NCI-H2171 treated with DMSO at 0.1 percent for 48 hours (cell line): Measurements from ENCODE around the gene NXPE1.

Experiments
- DNase-seq: peaks from one replicate; lab custom pipeline; 2025; lab: John Stamatoyannopoulos, UW

The NXPE1 gene

GRCh38 chr11:114562166-114562916 is 2.7 kb upstream of the NXPE1 start:
- DNase-seq = no peak

- DNase-seq = no peak
Observed at GRCh38 chr11:114556135-114556534, 3.5 kb downstream of the NXPE1 start.

- no peak for DNase-seq
Observed at GRCh38 chr11:114553642-114554041, 6.0 kb downstream of the NXPE1 start.

GRCh38 chr11:114551060-114551459 is 8.6 kb downstream of the NXPE1 start:
- DNase-seq = no peak

DNA sequence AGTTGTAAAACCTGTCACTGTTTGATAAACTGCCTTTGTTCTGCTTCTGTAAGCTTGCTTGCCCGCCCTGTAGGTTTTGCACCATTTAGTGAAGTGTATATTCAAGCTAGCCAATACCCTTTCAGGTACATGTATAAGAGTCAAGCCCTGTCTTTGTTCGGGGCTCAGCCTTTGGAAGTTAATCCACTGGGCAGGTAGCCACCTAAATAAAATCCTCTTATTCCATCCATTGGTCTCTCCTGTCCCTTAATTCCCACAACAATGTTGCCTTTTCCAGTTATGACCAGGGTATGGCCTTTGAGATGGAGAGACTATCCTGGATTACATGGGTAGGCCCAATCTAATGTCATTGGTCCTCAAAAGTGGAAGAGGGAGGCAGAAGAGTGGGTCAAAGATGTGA is 34.0 kb downstream of the NXPE1 start:
- no peak for DNase-seq

DNA sequence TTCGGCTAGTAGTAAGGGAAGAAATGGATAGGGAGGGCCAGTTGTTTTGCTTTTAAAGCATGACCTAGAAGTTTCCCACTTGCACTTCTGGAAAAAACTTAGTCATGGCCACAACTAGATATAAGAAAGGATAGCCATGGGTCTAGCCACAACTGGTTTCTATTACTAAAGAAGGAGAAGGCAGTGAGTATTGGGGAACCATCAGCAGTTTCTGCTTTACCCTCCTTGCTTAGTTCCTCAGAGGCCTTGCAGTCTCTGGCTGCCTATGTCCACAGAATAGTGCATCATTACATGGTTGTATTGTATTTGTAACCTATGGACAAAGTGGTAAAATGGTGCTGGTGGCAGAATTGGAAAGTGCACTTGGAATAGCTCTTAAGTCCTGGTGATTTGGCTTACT is 35.6 kb downstream of the NXPE1 start:
- no peak for DNase-seq

- DNase-seq = no peak
Observed at GRCh38 chr11:114522818-114523217, 36.9 kb downstream of the NXPE1 start.

DNA sequence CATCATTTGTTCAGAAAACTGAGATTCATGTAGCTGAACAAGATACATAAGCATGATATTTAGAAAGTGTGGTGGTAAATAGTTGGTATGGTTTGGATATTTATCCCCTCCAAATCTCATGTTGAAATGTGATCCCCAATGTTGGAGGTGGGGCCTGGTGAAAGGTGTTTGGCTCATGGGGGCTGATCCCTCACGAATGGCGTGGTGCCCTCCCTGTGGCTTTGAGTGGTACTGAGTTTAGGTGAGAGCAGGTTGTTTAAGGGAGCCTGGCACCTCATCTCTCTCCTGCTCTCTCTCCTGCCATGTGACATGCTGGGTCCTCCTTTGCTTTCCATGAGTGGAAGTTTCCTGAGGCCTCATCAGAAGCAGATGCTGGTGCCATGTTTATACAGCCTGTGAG is 48.1 kb downstream of the NXPE1 start:
- DNase-seq = no peak

- DNase-seq = no peak
Observed at GRCh38 chr11:114511079-114511478, 48.6 kb downstream of the NXPE1 start.

DNA sequence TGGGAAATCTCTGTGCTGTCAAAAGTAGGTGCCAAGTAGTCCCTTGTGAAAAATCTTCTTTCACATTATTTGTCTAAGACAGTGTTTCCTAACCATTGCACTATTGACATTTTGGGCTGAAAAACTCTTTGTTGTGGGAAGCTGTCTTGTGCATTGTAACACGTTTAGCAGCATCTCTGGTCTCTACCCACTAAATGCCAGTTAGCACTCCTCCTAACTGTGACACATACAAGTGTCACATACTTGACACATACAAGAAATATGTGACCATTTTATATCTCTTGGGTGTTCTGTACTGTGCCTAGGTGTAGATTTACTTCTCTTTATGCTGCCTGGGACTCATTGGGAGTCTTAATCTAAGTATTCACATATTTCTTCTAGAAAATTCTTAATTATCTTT is 57.8 kb downstream of the NXPE1 start:
- no peak for DNase-seq

GRCh38 chr11:114499756-114500155 is 59.9 kb downstream of the NXPE1 start:
- no peak for DNase-seq

DNA sequence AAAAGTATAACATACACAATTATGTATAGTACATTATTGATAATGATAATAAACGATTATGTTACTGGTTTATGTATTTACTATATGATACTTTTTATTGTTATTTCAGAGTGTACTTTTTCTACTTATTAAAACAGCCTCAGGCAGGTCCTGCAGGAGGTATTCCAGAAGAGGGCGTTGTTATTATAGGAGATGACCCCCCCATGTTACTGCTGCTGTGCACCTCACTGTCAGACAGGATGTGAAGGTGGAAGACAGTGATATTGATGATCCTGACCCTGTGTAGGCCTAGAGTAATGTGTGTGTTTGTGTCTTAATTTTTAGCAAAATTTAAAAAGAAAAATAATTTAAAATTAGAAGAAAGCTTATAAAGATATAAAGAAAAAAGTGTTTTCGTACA is 62.8 kb downstream of the NXPE1 start:
- DNase-seq = no peak

DNA sequence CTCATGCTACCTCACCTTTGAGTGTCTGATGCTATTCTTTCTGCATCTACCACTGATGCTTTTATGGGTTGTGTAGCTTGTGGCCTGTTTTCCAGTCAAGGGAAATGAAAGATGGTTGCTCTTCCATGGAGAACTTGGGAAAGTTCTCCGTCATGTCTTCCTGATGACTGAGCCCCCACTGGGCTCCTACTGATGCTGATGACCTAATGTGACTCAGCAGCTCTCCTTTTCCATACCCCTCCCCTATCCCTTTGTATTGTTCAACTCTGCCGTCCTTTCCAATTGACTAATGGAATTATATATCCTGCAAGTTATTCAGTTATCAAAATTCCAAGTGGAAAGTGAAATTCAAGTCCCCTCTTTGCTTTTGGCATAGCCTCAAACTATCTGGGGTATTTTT is 75.8 kb downstream of the NXPE1 start:
- no peak for DNase-seq

DNA sequence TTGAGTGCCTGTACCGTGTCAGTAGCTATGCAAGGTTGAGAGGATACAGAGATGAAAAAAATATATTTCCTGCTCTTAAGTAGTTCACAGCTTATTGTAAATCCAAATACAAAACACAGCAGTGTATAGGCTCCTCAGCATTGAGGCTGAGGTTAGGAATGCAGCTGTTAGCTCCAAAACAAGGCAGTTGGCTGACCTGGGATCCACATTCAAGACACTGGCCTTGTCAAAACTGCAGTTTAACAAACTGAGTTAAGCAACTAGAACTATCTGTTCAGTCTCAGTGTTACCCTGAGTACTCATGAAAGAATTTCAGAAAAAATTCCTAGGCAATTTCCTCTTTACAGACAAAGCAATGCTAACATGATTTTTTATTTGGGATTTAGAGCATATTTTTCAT is 77.6 kb downstream of the NXPE1 start:
- DNase-seq = no peak

DNA sequence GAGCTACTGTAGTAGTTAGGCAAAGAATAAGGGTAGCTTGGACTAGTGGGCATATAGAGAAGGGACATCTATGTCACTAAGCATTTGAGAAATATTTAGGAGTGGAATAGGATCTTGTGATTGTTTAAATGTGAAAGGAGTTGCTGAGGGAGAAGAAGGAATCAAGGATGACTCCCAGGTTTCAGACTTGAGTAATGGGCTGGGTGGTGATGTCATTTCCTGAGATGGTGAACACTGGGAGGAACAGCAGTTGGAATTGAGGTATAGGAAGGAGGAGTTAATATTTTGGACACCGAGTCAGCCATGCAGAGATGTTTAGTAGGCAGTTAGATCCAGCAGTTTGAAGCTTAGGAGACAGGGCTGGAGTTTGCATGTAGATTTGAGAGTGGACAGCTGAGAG is 80.3 kb downstream of the NXPE1 start:
- no peak for DNase-seq

DNA sequence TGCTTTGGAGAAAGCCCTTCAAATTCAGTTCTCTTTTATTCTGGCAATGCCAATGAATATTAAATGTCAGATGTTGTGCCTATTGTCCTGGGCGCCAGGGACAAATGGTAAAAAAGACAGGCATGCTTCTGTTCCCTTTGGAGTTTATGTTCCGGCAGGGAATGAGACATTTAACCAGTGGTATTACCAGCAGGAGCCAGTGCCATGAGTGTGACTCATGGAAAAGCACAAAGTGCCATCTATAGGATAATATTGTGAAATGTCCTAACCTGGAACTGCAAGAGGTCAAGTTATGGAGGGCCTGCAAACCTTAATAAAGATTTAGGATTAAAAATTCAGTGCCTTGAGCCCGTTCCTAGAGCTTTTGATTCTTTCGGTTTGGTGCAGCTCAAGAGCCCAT is 80.9 kb downstream of the NXPE1 start:
- no peak for DNase-seq

DNA sequence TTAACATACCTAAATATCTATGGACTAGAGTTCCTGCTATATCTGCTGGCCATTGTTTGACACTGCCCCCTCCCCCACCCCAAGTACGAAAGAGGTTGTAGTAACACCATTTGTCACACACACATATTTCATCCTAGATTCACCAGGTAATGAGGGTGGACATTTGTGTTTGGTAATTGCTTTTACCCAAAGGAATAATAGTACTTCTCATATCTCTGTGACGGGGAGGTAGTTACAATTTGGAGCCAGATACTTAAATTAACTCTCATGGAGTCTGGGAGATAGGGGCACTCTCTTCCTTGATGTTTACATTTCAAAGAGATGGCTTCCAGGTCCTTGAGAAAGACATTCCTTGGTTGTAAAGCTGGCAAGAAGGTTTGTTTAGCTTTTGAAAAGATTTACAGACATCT is 81.7 kb downstream of the NXPE1 start:
- no peak for DNase-seq

DNA sequence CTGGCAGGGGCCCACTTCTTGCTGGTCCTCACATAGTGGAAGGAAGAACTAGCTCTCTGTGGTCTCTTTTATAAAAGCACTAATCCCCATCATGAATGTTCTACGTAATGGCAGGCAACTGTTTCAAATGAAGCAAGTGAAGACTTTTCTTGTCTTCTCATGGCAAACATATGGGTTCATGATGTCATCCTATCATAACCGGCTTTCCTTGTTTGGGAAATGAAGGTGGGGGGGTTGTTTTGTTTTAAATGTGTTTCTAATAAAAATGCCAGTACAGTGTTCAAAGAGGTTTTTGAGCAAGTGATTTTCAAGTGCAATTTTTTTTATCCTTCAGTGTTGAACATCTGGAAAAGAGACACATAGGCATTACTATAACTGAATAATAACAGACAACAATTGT is 87.0 kb downstream of the NXPE1 start:
- no peak for DNase-seq
